ENCODE results near the gene CLDN10.
"Not testable (repeated sequence)": the region's sequence is repeated elsewhere in the genome, so short reads cannot be mapped to it uniquely, and the experiment has no call there.

The CLDN10 gene

GRCh38 chr13:95541911-95542474 lies 10.5 kb upstream of the CLDN10 start:
- no peak for DNase-seq

GRCh38 chr13:95544293-95544692 lies 8.2 kb upstream of the CLDN10 start:
- no peak for DNase-seq

- no peak for DNase-seq
Measured at GRCh38 chr13:95546919-95547318, 5.6 kb upstream of the CLDN10 start.

GRCh38 chr13:95547531-95548167 lies 4.9 kb upstream of the CLDN10 start:
- DNase-seq: no peak

GRCh38 chr13:95552208-95552538 lies 347 bp upstream of the CLDN10 start:
- DNase-seq: no peak

- peak; percentile 40 for DNase-seq
Measured at GRCh38 chr13:95553581-95554385, 1.3 kb downstream of the CLDN10 start.

- DNase-seq: no peak
Measured at GRCh38 chr13:95557013-95557412, 4.5 kb downstream of the CLDN10 start.

- peak; percentile 9 for DNase-seq
Measured at GRCh38 chr13:95559100-95559499, 6.6 kb downstream of the CLDN10 start.

GRCh38 chr13:95560387-95560786 lies 7.9 kb downstream of the CLDN10 start:
- no peak for DNase-seq

GRCh38 chr13:95564091-95564490 lies 11.6 kb downstream of the CLDN10 start:
- DNase-seq: no peak

GRCh38 chr13:95564733-95565291 lies 12.3 kb downstream of the CLDN10 start:
- no peak for DNase-seq

- not testable (repeated sequence) for DNase-seq
Measured at GRCh38 chr13:95565758-95566157, 13.2 kb downstream of the CLDN10 start.

- DNase-seq: no peak
Measured at GRCh38 chr13:95568131-95568530, 15.6 kb downstream of the CLDN10 start.

GRCh38 chr13:95570016-95570415 lies 17.5 kb downstream of the CLDN10 start:
- no peak for DNase-seq

- peak; percentile 17 for DNase-seq
Measured at GRCh38 chr13:95571941-95572340, 19.4 kb downstream of the CLDN10 start.

GRCh38 chr13:95573221-95573620 lies 20.7 kb downstream of the CLDN10 start:
- no peak for DNase-seq

GRCh38 chr13:95579303-95579702 lies 26.8 kb downstream of the CLDN10 start:
- no peak for DNase-seq

GRCh38 chr13:95585867-95586266 lies 33.3 kb downstream of the CLDN10 start:
- no peak for DNase-seq

GRCh38 chr13:95588134-95588533 lies 35.6 kb downstream of the CLDN10 start:
- DNase-seq: no peak

GRCh38 chr13:95588721-95589120 lies 36.2 kb downstream of the CLDN10 start:
- no peak for DNase-seq

GRCh38 chr13:95593462-95593861 lies 40.9 kb downstream of the CLDN10 start:
- no peak for DNase-seq

- DNase-seq: no peak
Measured at GRCh38 chr13:95596701-95597100, 44.2 kb downstream of the CLDN10 start.

GRCh38 chr13:95601216-95601615 lies 48.7 kb downstream of the CLDN10 start:
- no peak for DNase-seq

GRCh38 chr13:95601906-95602305 lies 49.4 kb downstream of the CLDN10 start:
- no peak for DNase-seq

Measured in DMS153 (cell line).